ENCODE data around the gene MEGF8.

Gene MEGF8

DNA sequence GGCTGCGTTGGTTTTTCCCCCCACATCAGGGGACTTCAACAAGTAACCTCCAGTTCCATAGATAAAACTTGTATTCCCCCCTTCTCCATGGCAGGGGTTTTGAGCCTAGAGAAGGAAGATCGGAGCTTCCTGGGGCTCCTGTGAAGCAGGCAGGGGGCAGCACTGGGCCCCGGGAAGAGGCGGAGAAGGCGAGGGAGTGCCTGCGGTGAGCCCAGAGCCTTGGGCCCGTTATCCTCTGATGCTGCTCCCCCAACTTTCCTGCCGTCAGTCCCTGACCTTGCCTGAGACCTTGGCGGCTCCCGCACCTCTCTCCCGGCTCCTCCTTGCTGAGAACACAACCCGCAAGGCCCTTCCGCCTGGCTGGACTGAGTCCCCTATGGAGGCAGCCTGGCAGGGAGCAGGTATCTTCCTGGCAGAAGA lies 99.3 kb downstream of the MEGF8 start:
- no peak for TF ChIP-seq ZNF565 (CRISPR knock-in tag; conservative IDR thresholded peaks at IDR 0.05; ENCODE audit: low read depth)
- TF ChIP-seq, protein P1, sequence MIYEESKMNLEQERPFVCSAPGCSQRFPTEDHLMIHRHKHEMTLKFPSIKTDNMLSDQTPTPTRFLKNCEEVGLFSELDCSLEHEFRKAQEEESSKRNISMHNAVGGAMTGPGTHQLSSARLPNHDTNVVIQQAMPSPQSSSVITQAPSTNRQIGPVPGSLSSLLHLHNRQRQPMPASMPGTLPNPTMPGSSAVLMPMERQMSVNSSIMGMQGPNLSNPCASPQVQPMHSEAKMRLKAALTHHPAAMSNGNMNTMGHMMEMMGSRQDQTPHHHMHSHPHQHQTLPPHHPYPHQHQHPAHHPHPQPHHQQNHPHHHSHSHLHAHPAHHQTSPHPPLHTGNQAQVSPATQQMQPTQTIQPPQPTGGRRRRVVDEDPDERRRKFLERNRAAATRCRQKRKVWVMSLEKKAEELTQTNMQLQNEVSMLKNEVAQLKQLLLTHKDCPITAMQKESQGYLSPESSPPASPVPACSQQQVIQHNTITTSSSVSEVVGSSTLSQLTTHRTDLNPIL (CRISPR knock-in tag; IDR thresholded peaks at IDR 0.05; ENCODE audit: low read depth) = no peak
- no peak for TF ChIP-seq ZNF70 (CRISPR knock-in tag; IDR thresholded peaks at IDR 0.05)
- TF ChIP-seq GLIS3 (CRISPR knock-in tag; IDR thresholded peaks at IDR 0.05) = no peak
- TF ChIP-seq, protein P2, sequence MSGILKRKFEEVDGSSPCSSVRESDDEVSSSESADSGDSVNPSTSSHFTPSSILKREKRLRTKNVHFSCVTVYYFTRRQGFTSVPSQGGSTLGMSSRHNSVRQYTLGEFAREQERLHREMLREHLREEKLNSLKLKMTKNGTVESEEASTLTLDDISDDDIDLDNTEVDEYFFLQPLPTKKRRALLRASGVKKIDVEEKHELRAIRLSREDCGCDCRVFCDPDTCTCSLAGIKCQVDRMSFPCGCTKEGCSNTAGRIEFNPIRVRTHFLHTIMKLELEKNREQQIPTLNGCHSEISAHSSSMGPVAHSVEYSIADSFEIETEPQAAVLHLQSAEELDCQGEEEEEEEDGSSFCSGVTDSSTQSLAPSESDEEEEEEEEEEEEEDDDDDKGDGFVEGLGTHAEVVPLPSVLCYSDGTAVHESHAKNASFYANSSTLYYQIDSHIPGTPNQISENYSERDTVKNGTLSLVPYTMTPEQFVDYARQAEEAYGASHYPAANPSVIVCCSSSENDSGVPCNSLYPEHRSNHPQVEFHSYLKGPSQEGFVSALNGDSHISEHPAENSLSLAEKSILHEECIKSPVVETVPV (CRISPR knock-in tag; IDR thresholded peaks at IDR 0.05) = no peak
- TF ChIP-seq ARNTL (CRISPR knock-in tag; IDR thresholded peaks at IDR 0.05; ENCODE audit: borderline replicate concordance, low read depth) = no peak
- TF ChIP-seq, protein P3, sequence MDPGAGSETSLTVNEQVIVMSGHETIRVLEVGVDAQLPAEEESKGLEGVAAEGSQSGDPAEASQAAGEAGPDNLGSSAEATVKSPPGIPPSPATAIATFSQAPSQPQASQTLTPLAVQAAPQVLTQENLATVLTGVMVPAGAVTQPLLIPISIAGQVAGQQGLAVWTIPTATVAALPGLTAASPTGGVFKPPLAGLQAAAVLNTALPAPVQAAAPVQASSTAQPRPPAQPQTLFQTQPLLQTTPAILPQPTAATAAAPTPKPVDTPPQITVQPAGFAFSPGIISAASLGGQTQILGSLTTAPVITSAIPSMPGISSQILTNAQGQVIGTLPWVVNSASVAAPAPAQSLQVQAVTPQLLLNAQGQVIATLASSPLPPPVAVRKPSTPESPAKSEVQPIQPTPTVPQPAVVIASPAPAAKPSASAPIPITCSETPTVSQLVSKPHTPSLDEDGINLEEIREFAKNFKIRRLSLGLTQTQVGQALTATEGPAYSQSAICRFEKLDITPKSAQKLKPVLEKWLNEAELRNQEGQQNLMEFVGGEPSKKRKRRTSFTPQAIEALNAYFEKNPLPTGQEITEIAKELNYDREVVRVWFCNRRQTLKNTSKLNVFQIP (CRISPR knock-in tag; IDR thresholded peaks at IDR 0.05; ENCODE audit: borderline replicate concordance, low read depth) = no peak
- TF ChIP-seq, protein P4, sequence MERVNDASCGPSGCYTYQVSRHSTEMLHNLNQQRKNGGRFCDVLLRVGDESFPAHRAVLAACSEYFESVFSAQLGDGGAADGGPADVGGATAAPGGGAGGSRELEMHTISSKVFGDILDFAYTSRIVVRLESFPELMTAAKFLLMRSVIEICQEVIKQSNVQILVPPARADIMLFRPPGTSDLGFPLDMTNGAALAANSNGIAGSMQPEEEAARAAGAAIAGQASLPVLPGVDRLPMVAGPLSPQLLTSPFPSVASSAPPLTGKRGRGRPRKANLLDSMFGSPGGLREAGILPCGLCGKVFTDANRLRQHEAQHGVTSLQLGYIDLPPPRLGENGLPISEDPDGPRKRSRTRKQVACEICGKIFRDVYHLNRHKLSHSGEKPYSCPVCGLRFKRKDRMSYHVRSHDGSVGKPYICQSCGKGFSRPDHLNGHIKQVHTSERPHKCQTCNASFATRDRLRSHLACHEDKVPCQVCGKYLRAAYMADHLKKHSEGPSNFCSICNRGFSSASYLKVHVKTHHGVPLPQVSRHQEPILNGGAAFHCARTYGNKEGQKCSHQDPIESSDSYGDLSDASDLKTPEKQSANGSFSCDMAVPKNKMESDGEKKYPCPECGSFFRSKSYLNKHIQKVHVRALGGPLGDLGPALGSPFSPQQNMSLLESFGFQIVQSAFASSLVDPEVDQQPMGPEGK (CRISPR knock-in tag; IDR thresholded peaks at IDR 0.05; ENCODE audit: borderline replicate concordance) = no peak
- TF ChIP-seq SNAI2 (CRISPR knock-in tag; IDR thresholded peaks at IDR 0.05) = no peak
- no peak for TF ChIP-seq CSDC2 (CRISPR knock-in tag; IDR thresholded peaks at IDR 0.05)
- TF ChIP-seq ZFP3 (CRISPR knock-in tag; IDR thresholded peaks at IDR 0.05) = no peak
- no peak for TF ChIP-seq ZC3H10 (CRISPR knock-in tag; IDR thresholded peaks at IDR 0.05)
- no peak for TF ChIP-seq TOX (CRISPR knock-in tag; IDR thresholded peaks at IDR 0.05; ENCODE audit: borderline replicate concordance)
- TF ChIP-seq ZNF8 (CRISPR knock-in tag; IDR thresholded peaks at IDR 0.05) = no peak
- no peak for TF ChIP-seq ESRRG (CRISPR knock-in tag; IDR thresholded peaks at IDR 0.05)

DNA sequence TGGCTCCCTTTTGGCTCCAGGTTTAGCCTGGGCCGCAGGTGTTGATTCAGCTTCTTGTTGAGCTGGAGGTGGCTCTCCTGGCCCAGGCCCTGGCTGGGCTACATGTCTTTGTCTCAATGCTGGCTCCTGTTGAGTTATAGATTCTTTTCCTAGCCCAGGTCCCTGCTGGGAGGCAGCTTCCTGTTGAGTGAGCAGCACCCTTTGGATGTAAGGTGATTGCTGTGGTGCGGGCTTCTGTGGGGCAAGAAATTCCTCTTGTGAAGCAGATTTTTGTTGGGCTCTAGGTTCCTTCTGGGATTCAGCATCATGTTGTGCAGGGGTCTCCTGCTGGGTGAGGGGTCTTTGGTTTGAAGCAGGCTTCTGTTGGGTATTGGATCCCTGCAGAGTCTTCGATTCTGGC lies 101.2 kb downstream of the MEGF8 start:
- no peak for ATAC-seq
- no peak for TF ChIP-seq TCF4 (CRISPR knock-in tag; IDR thresholded peaks at IDR 0.05; ENCODE audit: borderline replicate concordance)
- TF ChIP-seq OSR1 (CRISPR knock-in tag; IDR thresholded peaks at IDR 0.05) = no peak
- TF ChIP-seq ARNTL (CRISPR knock-in tag; IDR thresholded peaks at IDR 0.05; ENCODE audit: borderline replicate concordance, low read depth) = no peak
- no peak for TF ChIP-seq ZC3H10 (CRISPR knock-in tag; IDR thresholded peaks at IDR 0.05)
- TF ChIP-seq, protein P1 (CRISPR knock-in tag; IDR thresholded peaks at IDR 0.05; ENCODE audit: low read depth) = no peak
- TF ChIP-seq, protein P4 (CRISPR knock-in tag; IDR thresholded peaks at IDR 0.05; ENCODE audit: borderline replicate concordance) = no peak
- no peak for TF ChIP-seq ISL1 (CRISPR knock-in tag; IDR thresholded peaks at IDR 0.05)
- TF ChIP-seq SNAI2 (CRISPR knock-in tag; IDR thresholded peaks at IDR 0.05) = no peak
- no peak for TF ChIP-seq CSDC2 (CRISPR knock-in tag; IDR thresholded peaks at IDR 0.05)
- TF ChIP-seq, protein P5, sequence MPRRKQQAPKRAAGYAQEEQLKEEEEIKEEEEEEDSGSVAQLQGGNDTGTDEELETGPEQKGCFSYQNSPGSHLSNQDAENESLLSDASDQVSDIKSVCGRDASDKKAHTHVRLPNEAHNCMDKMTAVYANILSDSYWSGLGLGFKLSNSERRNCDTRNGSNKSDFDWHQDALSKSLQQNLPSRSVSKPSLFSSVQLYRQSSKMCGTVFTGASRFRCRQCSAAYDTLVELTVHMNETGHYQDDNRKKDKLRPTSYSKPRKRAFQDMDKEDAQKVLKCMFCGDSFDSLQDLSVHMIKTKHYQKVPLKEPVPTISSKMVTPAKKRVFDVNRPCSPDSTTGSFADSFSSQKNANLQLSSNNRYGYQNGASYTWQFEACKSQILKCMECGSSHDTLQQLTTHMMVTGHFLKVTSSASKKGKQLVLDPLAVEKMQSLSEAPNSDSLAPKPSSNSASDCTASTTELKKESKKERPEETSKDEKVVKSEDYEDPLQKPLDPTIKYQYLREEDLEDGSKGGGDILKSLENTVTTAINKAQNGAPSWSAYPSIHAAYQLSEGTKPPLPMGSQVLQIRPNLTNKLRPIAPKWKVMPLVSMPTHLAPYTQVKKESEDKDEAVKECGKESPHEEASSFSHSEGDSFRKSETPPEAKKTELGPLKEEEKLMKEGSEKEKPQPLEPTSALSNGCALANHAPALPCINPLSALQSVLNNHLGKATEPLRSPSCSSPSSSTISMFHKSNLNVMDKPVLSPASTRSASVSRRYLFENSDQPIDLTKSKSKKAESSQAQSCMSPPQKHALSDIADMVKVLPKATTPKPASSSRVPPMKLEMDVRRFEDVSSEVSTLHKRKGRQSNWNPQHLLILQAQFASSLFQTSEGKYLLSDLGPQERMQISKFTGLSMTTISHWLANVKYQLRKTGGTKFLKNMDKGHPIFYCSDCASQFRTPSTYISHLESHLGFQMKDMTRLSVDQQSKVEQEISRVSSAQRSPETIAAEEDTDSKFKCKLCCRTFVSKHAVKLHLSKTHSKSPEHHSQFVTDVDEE (CRISPR knock-in tag; IDR thresholded peaks at IDR 0.05) = no peak
- TF ChIP-seq ZNF565 (CRISPR knock-in tag; conservative IDR thresholded peaks at IDR 0.05; ENCODE audit: low read depth) = no peak
- TF ChIP-seq TOX (CRISPR knock-in tag; IDR thresholded peaks at IDR 0.05; ENCODE audit: borderline replicate concordance) = no peak
- no peak for TF ChIP-seq RARB (CRISPR knock-in tag; IDR thresholded peaks at IDR 0.05)

More for the DNA sequence above, 99.3 kb downstream of the MEGF8 start:
- no peak for ATAC-seq

Measured in SK-N-SH treated with all-trans-retinoic acid at 6 μM for 48 hours (cell line).